Measurements from ENCODE around the gene TLR4. TPM values are rescaled to one million over a fixed set of nuclear protein-coding genes. Genes with fewer than 3 reads are reported as not detected.

Gene TLR4
- total RNA-seq, 1 donor from 2014 or later, result not detected

DNA sequence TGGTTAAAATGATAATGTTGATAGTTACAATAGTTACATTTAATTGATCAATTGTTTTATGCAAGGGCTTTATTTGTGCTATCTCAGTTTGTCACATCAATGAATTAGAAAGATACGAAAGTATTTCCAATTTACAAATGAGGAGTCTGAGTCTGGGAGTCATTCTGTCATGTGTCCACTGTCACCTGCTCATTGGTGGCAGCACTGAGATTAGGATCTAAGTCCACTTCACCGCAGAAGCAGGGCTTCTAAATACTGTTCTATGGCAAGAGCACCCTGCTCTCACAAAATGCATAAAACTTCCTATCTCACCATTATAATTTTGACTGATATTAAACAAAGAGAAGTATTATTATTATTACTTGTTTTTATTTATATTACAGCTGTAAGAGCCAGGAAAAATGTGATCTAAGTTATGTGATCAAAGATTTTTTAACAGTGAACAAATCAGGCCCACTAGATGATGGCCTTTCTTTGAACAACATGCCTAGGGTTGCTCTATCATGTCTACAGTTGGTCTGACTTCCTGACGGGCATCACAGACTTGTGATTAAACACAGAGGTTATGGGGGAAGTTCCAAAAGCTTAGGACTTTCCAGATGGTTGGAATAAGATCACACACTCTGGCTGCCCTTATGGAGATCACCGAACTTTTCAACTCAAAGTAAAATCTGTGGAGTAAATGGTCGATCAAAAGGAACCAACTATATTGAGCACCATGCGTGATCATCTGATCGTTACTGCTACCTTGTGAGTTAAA, 15.1 kb downstream of the TLR4 start:
- peaks cover 12% of the 10 kb centered on the region for H3K27me3 Mint-ChIP-seq (ENCODE audit: low read depth)
- DNase-seq (ENCODE audit: low spot score), result no peak
- H3K27ac Mint-ChIP-seq, result no peak overlapping the region
- no peak overlapping the region for H3K4me3 Mint-ChIP-seq (ENCODE audit: low read depth)
- no peaks in the 10 kb centered on the region for H3K36me3 Mint-ChIP-seq (ENCODE audit: low read depth)
- peaks cover 4% of the 10 kb centered on the region for H3K9me3 Mint-ChIP-seq
- H3K4me1 Mint-ChIP-seq (ENCODE audit: low read depth), result peaks cover 19% of the 10 kb centered on the region
- intact Hi-C loops (cut with micrococcal nuclease), result no loop called here

DNA sequence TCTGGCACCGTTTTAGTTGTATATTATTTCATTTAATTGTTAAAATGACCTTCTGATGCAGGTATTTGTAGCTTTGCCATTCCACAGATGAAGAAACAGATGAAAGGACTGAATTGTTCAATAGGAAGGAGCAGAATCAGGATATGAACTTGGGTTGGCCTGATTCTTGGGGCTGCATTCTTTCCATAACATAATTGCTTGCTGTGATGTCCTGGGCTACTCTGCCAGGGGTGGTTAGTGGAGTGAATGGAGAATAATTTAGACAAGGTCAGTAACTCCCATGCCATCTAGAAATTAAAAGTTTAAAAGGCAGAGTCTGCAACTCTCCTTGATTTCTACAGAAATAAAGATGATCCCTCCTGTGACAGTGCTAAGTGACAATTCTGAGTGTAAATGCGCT, 15.9 kb downstream of the TLR4 start:
- Mint-ChIP-seq H3K27ac (no peak overlapping the region), H3K9me3 (peaks cover 4% of the 10 kb centered on the region), H3K4me3 (ENCODE audit: low read depth) (no peak overlapping the region), H3K27me3 (ENCODE audit: low read depth) (peaks cover 14% of the 10 kb centered on the region), H3K36me3 (ENCODE audit: low read depth) (no peaks in the 10 kb centered on the region), H3K4me1 (ENCODE audit: low read depth) (peaks cover 19% of the 10 kb centered on the region)
- intact Hi-C loops (cut with micrococcal nuclease), result no loop called here
- DNase-seq (ENCODE audit: low spot score), result no peak

DNA sequence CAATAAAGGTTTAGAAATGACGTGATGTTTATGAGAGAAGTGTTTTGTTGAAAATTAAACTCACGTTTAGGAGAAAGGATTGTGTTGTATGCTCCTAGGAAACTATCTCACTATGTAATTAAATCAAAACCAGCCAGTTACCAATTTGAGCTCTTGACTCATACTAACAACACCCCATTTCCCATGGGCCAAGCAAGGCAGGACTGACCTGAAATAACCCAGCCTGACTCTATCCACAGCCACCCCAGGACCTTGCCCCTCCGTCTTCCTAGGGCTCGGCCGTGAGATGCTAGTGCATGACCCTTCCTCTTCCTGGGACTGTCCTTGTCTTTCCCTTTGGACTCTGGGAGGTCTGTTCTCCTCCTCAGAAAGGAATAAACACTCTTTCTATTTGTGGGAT, 16.4 kb downstream of the TLR4 start:
- H3K36me3 Mint-ChIP-seq (ENCODE audit: low read depth), result no peaks in the 10 kb centered on the region

DNA sequence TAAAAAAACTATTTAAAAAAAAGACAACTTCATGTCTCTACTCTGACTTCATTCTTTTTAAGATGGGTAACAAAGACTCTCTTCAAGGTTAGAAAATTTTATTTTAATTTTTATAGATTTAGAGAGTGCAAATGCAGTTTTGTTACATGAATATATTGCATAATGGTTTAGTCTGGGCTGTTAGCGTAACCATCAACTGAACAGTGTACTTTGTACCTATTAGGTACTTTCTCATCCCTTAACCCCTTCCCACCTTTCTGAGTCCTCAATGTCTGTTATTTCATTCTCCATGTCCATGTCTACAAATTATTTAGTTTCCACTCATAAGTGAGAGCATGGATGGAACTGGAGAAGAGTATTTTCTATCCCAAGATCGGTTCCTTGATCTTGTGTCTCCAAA, 16.8 kb downstream of the TLR4 start:
- intact Hi-C loops (cut with micrococcal nuclease), result no loop called here
- H3K36me3 Mint-ChIP-seq (ENCODE audit: low read depth), result no peaks in the 10 kb centered on the region
- peaks cover 19% of the 10 kb centered on the region for H3K4me1 Mint-ChIP-seq (ENCODE audit: low read depth)
- no peak overlapping the region for H3K27ac Mint-ChIP-seq
- no peak overlapping the region for H3K4me3 Mint-ChIP-seq (ENCODE audit: low read depth)
- peaks cover 4% of the 10 kb centered on the region for H3K9me3 Mint-ChIP-seq
- no peak for DNase-seq (ENCODE audit: low spot score)
- peaks cover 15% of the 10 kb centered on the region for H3K27me3 Mint-ChIP-seq (ENCODE audit: low read depth)

More for the DNA sequence above, 16.4 kb downstream of the TLR4 start:
- Mint-ChIP-seq H3K4me1 (ENCODE audit: low read depth) (peaks cover 19% of the 10 kb centered on the region), H3K27ac (no peak overlapping the region), H3K9me3 (peaks cover 4% of the 10 kb centered on the region), H3K27me3 (ENCODE audit: low read depth) (peaks cover 14% of the 10 kb centered on the region), H3K4me3 (ENCODE audit: low read depth) (no peak overlapping the region)
- intact Hi-C loops (cut with micrococcal nuclease), result no loop called here
- no peak for DNase-seq (ENCODE audit: low spot score)

GRCh38 chr9:117722108-117722761, 18.0 kb downstream of the TLR4 start:
- intact Hi-C loops (cut with micrococcal nuclease), result no loop called here
- Mint-ChIP-seq H3K9me3 (peaks cover 4% of the 10 kb centered on the region), H3K27ac (no peak overlapping the region), H3K27me3 (ENCODE audit: low read depth) (peaks cover 17% of the 10 kb centered on the region), H3K4me3 (ENCODE audit: low read depth) (no peak overlapping the region), H3K36me3 (ENCODE audit: low read depth) (no peaks in the 10 kb centered on the region), H3K4me1 (ENCODE audit: low read depth) (peaks cover 16% of the 10 kb centered on the region)
- DNase-seq (ENCODE audit: low spot score), result no peak

DNA sequence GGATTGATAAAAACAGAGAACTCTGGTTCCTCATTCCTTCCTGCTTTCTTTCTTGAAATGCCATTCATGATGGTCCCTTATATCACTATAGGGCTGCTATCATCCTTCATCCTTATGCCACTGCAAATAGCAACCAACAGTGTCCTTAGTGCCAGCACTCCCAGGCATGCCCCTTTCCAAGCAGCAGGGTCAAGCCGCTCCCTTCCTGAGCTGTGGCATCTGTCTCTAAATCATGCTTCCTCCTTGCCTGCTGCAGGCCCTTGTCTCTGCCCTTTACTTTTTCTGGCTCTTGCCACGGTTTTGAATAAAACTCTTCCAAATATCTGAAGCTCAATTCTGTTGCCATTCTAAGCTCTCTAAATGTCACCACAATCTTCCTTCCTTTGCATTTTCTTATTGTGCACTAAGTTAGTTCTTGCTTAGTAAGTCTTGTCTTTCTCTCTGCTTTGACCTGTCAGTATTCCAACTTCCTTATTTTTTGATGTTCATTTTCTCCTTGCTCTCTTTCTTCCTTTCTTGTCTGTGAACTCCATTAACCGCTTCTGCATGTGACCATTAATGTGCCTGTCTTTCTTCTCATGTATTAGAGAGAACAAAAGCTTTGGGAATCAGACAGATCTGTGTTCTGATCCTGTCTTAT, 19.9 kb downstream of the TLR4 start:
- intact Hi-C loops (cut with micrococcal nuclease), result no loop called here
- no peak for DNase-seq (ENCODE audit: low spot score)
- Mint-ChIP-seq H3K27me3 (ENCODE audit: low read depth) (peaks cover 18% of the 10 kb centered on the region), H3K36me3 (ENCODE audit: low read depth) (no peaks in the 10 kb centered on the region), H3K27ac (no peak overlapping the region), H3K9me3 (no peaks in the 10 kb centered on the region), H3K4me1 (ENCODE audit: low read depth) (no peaks in the 10 kb centered on the region), H3K4me3 (ENCODE audit: low read depth) (no peak overlapping the region)

DNA sequence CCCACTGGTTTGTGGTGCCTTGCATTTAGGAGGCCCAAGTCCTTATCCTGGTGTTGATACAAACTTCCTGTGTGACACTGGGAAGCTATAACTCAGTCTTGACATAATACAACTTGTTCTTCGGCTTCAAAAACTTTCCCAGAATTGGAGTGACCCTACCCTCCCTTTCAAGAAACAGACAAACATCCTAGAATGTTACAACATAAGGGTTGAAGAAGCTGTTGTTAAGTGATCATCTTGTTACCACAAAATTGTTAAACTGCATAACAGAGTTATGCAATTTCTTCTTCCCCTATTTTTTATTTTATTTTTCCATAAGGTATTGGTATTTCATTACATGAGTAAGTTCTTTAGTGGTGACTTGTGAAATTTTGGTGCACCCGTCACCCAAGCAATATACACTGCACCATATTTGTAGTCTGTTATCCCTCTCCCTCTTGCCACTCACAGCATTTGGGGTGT, 21.3 kb downstream of the TLR4 start:
- Mint-ChIP-seq H3K4me3 (ENCODE audit: low read depth) (no peak overlapping the region), H3K9me3 (no peaks in the 10 kb centered on the region), H3K27me3 (ENCODE audit: low read depth) (peaks cover 18% of the 10 kb centered on the region), H3K27ac (no peak overlapping the region), H3K4me1 (ENCODE audit: low read depth) (no peaks in the 10 kb centered on the region), H3K36me3 (ENCODE audit: low read depth) (no peaks in the 10 kb centered on the region)
- DNase-seq (ENCODE audit: low spot score), result no peak
- intact Hi-C loops (cut with micrococcal nuclease), result no loop called here

DNA sequence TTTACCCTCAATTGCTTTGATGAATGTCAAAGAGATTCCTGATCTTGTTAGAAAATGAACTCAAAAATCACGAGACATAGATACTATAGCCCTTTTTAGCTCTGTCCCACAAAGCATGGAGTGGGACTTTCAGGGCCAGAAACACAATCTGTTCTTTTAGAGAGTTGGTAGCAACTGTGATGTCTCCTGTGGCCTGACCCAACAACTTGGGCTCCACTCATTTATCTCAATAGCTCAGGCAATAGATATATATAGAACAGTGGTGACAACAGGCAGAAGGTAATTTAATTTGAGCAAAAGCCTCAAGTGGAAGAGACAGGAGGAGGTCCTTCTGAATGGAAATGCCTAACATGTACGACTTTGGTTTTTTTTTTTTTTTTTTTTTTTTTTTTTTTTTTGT, 25.2 kb downstream of the TLR4 start:
- no peaks in the 10 kb centered on the region for H3K4me1 Mint-ChIP-seq (ENCODE audit: low read depth)
- intact Hi-C loops (cut with micrococcal nuclease), result no loop called here
- no peaks in the 10 kb centered on the region for H3K9me3 Mint-ChIP-seq
- no peaks in the 10 kb centered on the region for H3K36me3 Mint-ChIP-seq (ENCODE audit: low read depth)
- no peak overlapping the region for H3K4me3 Mint-ChIP-seq (ENCODE audit: low read depth)
- no peak overlapping the region for H3K27ac Mint-ChIP-seq
- H3K27me3 Mint-ChIP-seq (ENCODE audit: low read depth), result peaks cover 15% of the 10 kb centered on the region
- no peak for DNase-seq (ENCODE audit: low spot score)

- Mint-ChIP-seq H3K27me3 (ENCODE audit: low read depth) (peaks cover 9% of the 10 kb centered on the region), H3K4me1 (ENCODE audit: low read depth) (no peaks in the 10 kb centered on the region), H3K27ac (no peak overlapping the region), H3K36me3 (ENCODE audit: low read depth) (no peaks in the 10 kb centered on the region), H3K4me3 (ENCODE audit: low read depth) (no peak overlapping the region), H3K9me3 (no peaks in the 10 kb centered on the region)
- DNase-seq (ENCODE audit: low spot score), result no peak
- intact Hi-C loops (cut with micrococcal nuclease), result no loop called here
Measured at GRCh38 chr9:117732494-117732893, 28.3 kb downstream of the TLR4 start.

- Mint-ChIP-seq H3K36me3 (ENCODE audit: low read depth) (no peaks in the 10 kb centered on the region), H3K27ac (no peak overlapping the region), H3K9me3 (no peaks in the 10 kb centered on the region), H3K4me3 (ENCODE audit: low read depth) (no peak overlapping the region), H3K27me3 (ENCODE audit: low read depth) (peaks cover 9% of the 10 kb centered on the region), H3K4me1 (ENCODE audit: low read depth) (no peaks in the 10 kb centered on the region)
- intact Hi-C loops (cut with micrococcal nuclease), result no loop called here
- DNase-seq (ENCODE audit: low spot score), result no peak
Measured at GRCh38 chr9:117733465-117733864, 29.3 kb downstream of the TLR4 start.

- intact Hi-C loops (cut with micrococcal nuclease), result no loop called here
- no peak for DNase-seq (ENCODE audit: low spot score)
- no peaks in the 10 kb centered on the region for H3K36me3 Mint-ChIP-seq (ENCODE audit: low read depth)
- H3K27me3 Mint-ChIP-seq (ENCODE audit: low read depth), result peaks cover 9% of the 10 kb centered on the region
- H3K9me3 Mint-ChIP-seq, result no peaks in the 10 kb centered on the region
- no peaks in the 10 kb centered on the region for H3K4me1 Mint-ChIP-seq (ENCODE audit: low read depth)
- no peak overlapping the region for H3K4me3 Mint-ChIP-seq (ENCODE audit: low read depth)
- no peak overlapping the region for H3K27ac Mint-ChIP-seq
Measured at GRCh38 chr9:117734082-117734481, 29.9 kb downstream of the TLR4 start.

- Mint-ChIP-seq H3K27ac (no peak overlapping the region), H3K9me3 (no peaks in the 10 kb centered on the region), H3K27me3 (ENCODE audit: low read depth) (peaks cover 9% of the 10 kb centered on the region), H3K4me3 (ENCODE audit: low read depth) (no peak overlapping the region), H3K4me1 (ENCODE audit: low read depth) (no peaks in the 10 kb centered on the region), H3K36me3 (ENCODE audit: low read depth) (no peaks in the 10 kb centered on the region)
- intact Hi-C loops (cut with micrococcal nuclease), result no loop called here
- no peak for DNase-seq (ENCODE audit: low spot score)
Measured at GRCh38 chr9:117734523-117735314, 30.5 kb downstream of the TLR4 start.
